HG03457 (cell line): ENCODE results near the gene CHP1.
"Not testable (repeated sequence)": the region's sequence is repeated elsewhere in the genome, so short reads cannot be mapped to it uniquely, and the experiment has no call there.

Source experiments
- ATAC-seq: cut with Tn5 transposase; IDR thresholded peaks from one replicate; pipeline ENCODE4 v1.9.1; 2021; ENCODE audit warnings: moderate number of reproducible peaks; ENCODE audit not compliant: unreplicated experiment

Gene CHP1

GRCh38 chr15:41256103-41256502 lies 25.0 kb downstream of the CHP1 start:
- ATAC-seq: no peak

DNA sequence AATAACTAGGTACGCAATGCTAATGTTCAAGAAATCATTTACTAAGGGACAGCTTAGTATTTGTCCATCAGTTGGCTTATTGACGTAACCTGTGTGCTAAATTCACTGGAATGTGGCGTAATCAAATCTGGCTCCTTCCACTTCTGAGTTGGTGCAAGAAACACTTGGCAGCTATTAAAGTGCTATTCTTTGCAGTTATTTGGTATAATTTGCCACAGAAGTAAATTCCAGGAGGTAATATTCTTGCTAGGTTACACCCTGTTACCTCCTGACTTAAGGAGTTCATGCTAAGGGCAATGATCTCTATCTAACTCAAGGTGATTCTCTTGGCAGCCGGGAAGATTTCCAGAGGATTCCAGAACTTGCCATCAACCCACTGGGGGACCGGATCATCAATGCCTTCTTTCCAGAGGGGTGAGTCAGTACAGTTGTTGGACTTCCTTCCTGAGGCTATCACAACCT lies 25.5 kb downstream of the CHP1 start:
- no peak for ATAC-seq

- no peak for ATAC-seq
Observed at GRCh38 chr15:41258750-41259471, 27.8 kb downstream of the CHP1 start.

- no peak for ATAC-seq
Observed at GRCh38 chr15:41259546-41260189, 28.6 kb downstream of the CHP1 start.

DNA sequence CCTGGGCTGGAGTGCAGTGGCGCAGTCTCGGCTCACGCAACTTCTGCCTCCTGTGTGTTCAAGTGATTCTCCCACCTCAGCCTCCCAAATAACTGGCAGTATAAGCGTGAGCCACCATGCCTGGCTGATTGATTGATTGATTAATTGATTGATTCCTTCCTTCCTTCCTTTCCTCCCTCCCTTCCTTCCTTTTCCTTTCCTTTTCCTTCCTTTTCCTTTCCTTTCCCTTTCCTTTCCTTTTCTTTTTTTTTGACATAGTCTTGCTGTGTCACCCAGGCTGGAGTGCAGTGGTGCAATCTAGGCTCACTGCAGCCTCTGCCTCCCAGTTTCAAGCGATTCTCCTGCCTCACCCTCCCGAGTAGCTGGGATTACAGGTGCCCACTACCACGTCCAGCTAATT lies 29.9 kb downstream of the CHP1 start:
- not testable (repeated sequence) for ATAC-seq

DNA sequence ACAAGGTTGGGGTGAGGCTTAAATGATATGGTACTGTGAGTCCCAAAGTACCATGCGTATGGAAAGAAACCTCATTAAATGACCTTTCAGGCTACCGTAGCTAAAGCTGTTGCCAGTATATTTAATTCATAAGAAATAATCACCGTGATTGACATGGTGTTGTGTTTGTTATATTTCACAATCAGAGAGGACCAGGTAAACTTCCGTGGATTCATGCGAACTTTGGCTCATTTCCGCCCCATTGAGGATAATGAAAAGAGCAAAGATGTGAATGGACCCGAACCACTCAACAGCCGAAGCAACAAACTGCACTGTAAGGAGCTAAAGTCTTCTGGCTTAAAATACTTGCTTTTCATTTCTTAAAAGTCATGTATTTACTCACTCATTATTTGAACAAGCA lies 31.5 kb downstream of the CHP1 start:
- no peak for ATAC-seq

DNA sequence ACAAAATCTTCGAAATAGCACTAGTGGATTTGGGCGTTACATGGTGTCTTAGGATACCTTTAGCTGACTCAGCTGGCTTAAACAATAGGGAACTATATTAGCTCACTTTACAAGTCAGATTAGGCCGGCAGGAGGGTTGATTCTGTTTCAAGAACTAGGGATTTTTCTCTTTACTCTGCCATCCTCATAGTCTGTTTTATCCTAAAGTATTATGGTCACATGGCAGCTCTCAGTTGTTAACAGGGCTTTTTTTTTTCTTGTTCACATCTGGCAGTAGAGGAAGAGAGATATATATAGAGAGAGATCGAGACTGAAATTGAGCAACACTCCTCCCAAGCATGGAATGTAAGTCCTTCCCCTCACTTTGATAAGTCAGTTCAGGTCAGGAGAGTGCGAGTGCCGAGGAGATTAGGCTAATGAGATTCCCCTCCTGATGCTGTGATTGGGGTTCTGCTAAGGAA lies 32.9 kb downstream of the CHP1 start:
- no peak for ATAC-seq

DNA sequence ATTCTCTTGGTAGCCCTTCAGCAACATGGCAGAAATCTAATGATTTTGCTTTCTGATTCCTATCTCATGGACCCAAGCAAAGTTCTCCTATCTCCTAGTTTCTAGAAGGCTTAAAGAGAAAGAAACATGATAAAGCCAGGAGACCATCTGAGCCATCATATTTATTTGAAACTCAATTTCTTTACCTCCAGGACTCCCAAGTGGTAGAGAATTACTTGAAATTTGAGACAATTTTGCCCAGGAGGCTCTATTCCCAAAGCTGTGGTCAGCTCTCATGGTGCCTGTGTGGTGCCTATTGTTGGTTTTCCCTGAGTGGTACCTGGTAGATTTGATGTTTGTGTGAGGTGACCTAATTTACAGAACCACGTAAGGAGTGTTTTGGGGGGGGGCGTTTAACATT lies 38.8 kb downstream of the CHP1 start:
- ATAC-seq: no peak

DNA sequence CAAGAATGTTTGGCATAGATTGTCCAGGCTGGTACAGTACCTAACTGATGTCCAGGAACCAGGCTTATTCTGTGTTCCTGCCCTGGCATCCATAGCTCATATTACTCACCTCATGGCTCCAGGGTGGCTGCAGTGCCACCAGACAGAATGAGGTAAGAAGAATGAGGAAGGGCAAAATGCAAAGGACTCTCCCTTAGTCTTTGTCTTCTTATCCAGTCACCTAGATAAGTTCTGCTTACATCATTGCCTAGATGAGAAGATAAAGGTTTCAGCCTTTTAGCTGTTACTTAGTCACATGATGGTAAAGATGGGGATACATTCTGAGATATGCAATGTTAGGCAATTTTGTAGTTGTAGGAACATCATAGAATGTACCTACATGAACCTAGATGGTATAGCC lies 45.8 kb downstream of the CHP1 start:
- ATAC-seq: no peak

- ATAC-seq: no peak
Observed at GRCh38 chr15:41278319-41278718, 47.3 kb downstream of the CHP1 start.

DNA sequence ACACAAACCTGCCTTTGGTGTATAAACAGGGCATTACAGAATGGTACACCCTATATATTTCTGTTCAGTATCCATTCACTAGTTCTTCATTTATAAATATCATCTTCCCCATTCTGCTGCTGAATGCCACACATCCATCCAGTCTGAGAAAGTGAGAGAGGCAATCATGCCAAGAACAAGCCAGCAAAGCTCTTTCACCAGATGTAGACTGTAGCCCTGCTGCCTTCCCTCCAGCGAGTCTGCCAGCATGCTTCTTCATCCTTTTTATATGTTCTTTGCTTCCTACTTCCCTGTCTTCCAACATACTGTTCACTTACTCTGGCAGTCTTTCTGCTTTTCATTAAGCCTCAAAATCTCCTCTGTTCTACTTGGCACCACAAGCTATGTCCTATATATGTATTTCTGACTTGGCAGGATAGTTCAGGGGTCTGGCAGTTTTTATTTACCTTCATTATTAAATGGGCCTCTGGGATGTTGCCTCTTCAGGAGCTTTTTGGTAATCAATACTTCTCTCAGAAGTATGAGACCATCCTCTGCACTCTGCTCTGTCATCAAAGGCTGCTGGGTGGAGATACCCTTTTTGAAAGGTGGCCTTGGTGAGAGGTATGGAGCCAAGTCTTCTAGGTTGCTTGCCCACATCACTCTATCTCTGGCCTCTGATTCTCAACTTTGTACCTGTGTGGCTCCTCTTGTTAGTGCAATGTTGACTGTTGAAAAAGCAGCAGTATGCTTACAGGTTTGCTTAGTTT lies 48.6 kb downstream of the CHP1 start:
- ATAC-seq: no peak

- no peak for ATAC-seq
Observed at GRCh38 chr15:41281236-41281635, 50.2 kb downstream of the CHP1 start.

- not testable (repeated sequence) for ATAC-seq
Observed at GRCh38 chr15:41282436-41282835, 51.4 kb downstream of the CHP1 start.

DNA sequence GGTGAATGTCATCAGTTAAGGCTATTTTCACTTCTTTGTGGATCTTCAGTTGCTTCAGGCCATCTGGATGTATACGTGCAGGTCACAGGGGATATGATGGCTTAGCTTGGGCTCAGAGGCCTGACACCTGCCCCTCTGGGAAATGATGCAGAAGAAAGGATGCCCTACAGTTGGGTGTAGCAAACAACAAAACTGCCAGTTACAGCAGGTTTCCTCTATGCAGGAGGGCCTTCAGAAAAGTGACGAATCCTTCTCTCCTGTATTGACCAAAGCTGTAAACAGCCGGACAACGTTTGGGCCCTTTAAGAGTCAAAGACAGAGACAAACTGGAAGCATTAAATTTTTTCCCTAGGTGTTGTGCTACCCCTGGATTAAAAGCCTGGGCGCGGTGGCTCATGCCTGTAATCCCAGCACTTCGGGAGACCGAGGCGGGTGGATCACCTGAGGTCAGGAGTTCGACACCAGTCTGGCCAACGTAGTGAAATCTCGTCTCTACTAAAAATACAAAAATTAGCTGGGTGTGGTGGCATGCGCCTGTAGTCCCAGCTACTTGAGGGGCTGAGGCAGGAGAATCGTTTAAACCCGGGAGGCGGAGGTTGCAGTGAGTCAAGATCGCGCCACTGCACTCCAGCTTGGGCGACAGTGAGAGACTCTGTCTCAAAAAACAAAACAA lies 52.0 kb downstream of the CHP1 start:
- ATAC-seq: not testable (repeated sequence)

- peak; percentile 84 for ATAC-seq
Observed at GRCh38 chr15:41283653-41284426, 52.8 kb downstream of the CHP1 start.

- no peak for ATAC-seq
Observed at GRCh38 chr15:41284427-41285177, 53.5 kb downstream of the CHP1 start.

DNA sequence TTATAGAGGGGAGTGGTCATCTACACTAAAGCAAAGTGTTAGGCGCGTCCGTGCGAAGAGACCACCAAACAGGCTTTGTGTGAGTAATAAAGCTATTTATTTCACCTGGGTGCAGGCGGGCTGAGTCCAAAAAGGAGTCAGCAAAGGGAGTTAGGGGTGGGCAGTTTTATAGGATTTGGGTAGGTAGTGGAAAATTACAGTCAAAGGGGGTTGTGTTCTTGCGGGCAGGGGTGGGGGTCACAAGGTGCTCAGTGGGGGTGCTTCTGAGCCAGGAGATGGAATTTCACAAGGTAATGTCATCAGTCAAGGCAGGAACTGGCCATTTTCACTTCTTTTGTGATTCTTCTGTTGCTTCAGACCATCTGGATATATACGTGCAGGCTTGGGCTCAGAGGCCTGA lies 54.2 kb downstream of the CHP1 start:
- ATAC-seq: no peak

GRCh38 chr15:41286665-41287333 lies 55.7 kb downstream of the CHP1 start:
- no peak for ATAC-seq

DNA sequence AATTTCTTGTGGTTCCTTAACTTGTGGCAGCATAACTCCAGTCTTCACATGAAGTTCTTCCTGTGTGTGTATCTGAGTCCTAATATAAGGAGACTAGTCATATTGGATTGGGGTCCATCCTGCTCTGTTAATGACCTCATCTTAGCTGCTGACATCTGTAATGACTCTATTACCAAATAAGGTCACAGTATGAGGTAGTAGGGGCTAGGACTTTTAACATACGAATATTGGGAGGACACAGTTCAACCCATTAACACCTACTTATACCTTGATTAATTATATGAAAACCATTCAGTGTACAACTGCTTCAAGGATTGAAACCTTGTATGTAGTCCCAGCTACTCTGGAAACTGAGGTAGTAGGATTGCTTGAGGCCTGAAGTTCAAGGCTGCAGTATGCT lies 57.4 kb downstream of the CHP1 start:
- ATAC-seq: no peak
